HS-27A (cell line): ENCODE data around the gene IL6ST.

Source experiments
- DNase-seq: peaks from one replicate; pipeline ENCODE4 v3.0.0-alpha.2; 2012; ENCODE audit warnings: low read depth, missing footprints

Gene IL6ST

GRCh38 chr5:55919625-55920024 is 75.1 kb downstream of the IL6ST start:
- no peak for DNase-seq

GRCh38 chr5:55918087-55919035 is 76.4 kb downstream of the IL6ST start:
- DNase-seq = no peak

GRCh38 chr5:55917402-55918086 is 77.2 kb downstream of the IL6ST start:
- DNase-seq = no peak

GRCh38 chr5:55916986-55917385 is 77.8 kb downstream of the IL6ST start:
- no peak for DNase-seq

GRCh38 chr5:55915783-55916182 is 79.0 kb downstream of the IL6ST start:
- DNase-seq = no peak

- DNase-seq = no peak
Measured at GRCh38 chr5:55914971-55915370, 79.8 kb downstream of the IL6ST start.

- DNase-seq = no peak
Measured at GRCh38 chr5:55913466-55914413, 81.0 kb downstream of the IL6ST start.

GRCh38 chr5:55911784-55912653 is 82.7 kb downstream of the IL6ST start:
- DNase-seq = no peak

- DNase-seq = no peak
Measured at GRCh38 chr5:55908804-55909203, 86.0 kb downstream of the IL6ST start.

GRCh38 chr5:55907927-55908326 is 86.8 kb downstream of the IL6ST start:
- no peak for DNase-seq

- DNase-seq = no peak
Measured at GRCh38 chr5:55905251-55905650, 89.5 kb downstream of the IL6ST start.

- DNase-seq = no peak
Measured at GRCh38 chr5:55904152-55904551, 90.6 kb downstream of the IL6ST start.

- DNase-seq = no peak
Measured at GRCh38 chr5:55903121-55903701, 91.6 kb downstream of the IL6ST start.

GRCh38 chr5:55902696-55903095 is 92.1 kb downstream of the IL6ST start:
- DNase-seq = no peak

GRCh38 chr5:55900776-55901175 is 94.0 kb downstream of the IL6ST start:
- DNase-seq = no peak

- DNase-seq = no peak
Measured at GRCh38 chr5:55900068-55900467, 94.7 kb downstream of the IL6ST start.

- no peak for DNase-seq
Measured at GRCh38 chr5:55899344-55899743, 95.4 kb downstream of the IL6ST start.

GRCh38 chr5:55897905-55898304 is 96.9 kb downstream of the IL6ST start:
- peak; percentile 50 for DNase-seq

GRCh38 chr5:55897206-55897894 is 97.4 kb downstream of the IL6ST start:
- DNase-seq = no peak

GRCh38 chr5:55896663-55897062 is 98.1 kb downstream of the IL6ST start:
- DNase-seq = no peak
